Stimulated activated CD4-positive, alpha-beta T cell treated with anti-CD3 and anti-CD28 coated beads, Interleukin-1b, Interleukin-23, amount 100 ng/mL, for 48 hours (primary cell): ENCODE measurements around the gene SKAP1.

Source experiments
- DNase-seq: peaks from one replicate; pipeline ENCODE4 v3.0.0-alpha.2; 2020

SKAP1 gene

GRCh38 chr17:48161127-48161905 lies 268.7 kb downstream of the SKAP1 start:
- DNase-seq: no peak

GRCh38 chr17:48160177-48161081 lies 269.6 kb downstream of the SKAP1 start:
- no peak for DNase-seq

GRCh38 chr17:48159232-48159631 lies 270.8 kb downstream of the SKAP1 start:
- DNase-seq: no peak

- no peak for DNase-seq
Observed at GRCh38 chr17:48155889-48156611, 274.0 kb downstream of the SKAP1 start.

- DNase-seq: no peak
Observed at GRCh38 chr17:48153691-48154358, 276.2 kb downstream of the SKAP1 start.

- no peak for DNase-seq
Observed at GRCh38 chr17:48152289-48152688, 277.7 kb downstream of the SKAP1 start.

GRCh38 chr17:48151220-48151619 lies 278.8 kb downstream of the SKAP1 start:
- DNase-seq: no peak

- DNase-seq: no peak
Observed at GRCh38 chr17:48150597-48151001, 279.4 kb downstream of the SKAP1 start.

GRCh38 chr17:48149787-48150463 lies 280.1 kb downstream of the SKAP1 start:
- DNase-seq: no peak

- DNase-seq: no peak
Observed at GRCh38 chr17:48148854-48149786, 280.9 kb downstream of the SKAP1 start.

GRCh38 chr17:48148029-48148770 lies 281.8 kb downstream of the SKAP1 start:
- DNase-seq: no peak

- no peak for DNase-seq
Observed at GRCh38 chr17:48144976-48145798, 284.8 kb downstream of the SKAP1 start.

- DNase-seq: no peak
Observed at GRCh38 chr17:48144231-48144630, 285.8 kb downstream of the SKAP1 start.

- no peak for DNase-seq
Observed at GRCh38 chr17:48143629-48144028, 286.4 kb downstream of the SKAP1 start.

- DNase-seq: no peak
Observed at GRCh38 chr17:48139944-48140343, 290.1 kb downstream of the SKAP1 start.

GRCh38 chr17:48137656-48138055 lies 292.4 kb downstream of the SKAP1 start:
- no peak for DNase-seq

- no peak for DNase-seq
Observed at GRCh38 chr17:48134912-48135480, 295.0 kb downstream of the SKAP1 start.

GRCh38 chr17:48132385-48132784 lies 297.6 kb downstream of the SKAP1 start:
- no peak for DNase-seq
